ENCODE results near the gene AKIRIN2. TPM values are rescaled to one million over a fixed set of nuclear protein-coding genes. Genes with fewer than 3 reads are reported as not detected.

Gene AKIRIN2
- total and polyA plus RNA-seq, 10 of the 15 experiments (the other 5 are each of a cell fraction or from before 2014, with no cell fraction given), result 12.7 to 82.2 (median 42.6) TPM

DNA sequence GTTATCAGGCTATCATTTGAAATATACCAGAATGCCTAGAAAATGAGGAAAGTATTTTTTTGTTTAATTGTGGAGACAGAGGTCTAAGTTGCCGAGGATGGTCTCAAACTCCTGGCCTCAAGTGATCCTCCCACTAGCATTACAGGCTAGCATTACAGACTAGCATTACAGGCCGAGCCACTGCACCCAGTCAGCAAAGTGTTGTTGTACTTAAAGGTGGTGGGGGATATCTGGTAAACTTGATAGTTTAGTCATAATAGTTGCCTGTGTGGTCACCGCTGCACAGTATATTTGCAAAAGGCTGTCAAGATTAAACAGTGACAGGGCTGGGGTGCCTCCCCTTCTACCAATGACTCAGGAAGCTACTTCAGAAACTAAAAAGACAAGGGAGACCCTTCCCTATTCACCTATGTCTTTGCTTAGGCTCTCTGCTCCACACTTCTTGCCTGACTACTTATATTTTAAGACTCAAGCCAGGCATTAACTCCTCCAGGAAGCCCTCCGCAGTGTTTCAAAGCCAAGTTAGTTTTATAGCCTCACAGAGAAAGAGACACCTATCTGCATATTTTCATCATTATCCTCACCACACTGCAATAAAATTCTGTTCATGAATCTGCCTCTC, 3.1 kb upstream of the AKIRIN2 start (continued):
- TF ChIP-seq MEF2B (IDR thresholded peaks at IDR 0.05; ENCODE audit: partially characterized antibody, poor library complexity, severe bottlenecking) (peak; percentile 48), NR2F1 (conservative IDR thresholded peaks at IDR 0.05) (peak; percentile 54), POLR2AphosphoS2 (IDR thresholded peaks at IDR 0.05; ENCODE audit: low read depth, low read length) (no peak), GATAD2B (conservative IDR thresholded peaks at IDR 0.05; ENCODE audit: low read depth) (0 out of 2 replicates have a peak, but pooled peaks have one; percentile 53), CBX3 (IDR thresholded peaks at IDR 0.05; ENCODE audit: borderline replicate concordance, low read depth) (no peak), NR2C2 (IDR thresholded peaks at IDR 0.05; ENCODE audit: borderline replicate concordance, control insufficient read depth, insufficient read length, low read depth) (no peak), SIN3A (IDR thresholded peaks at IDR 0.05; ENCODE audit: low read depth, low read length) (no peak), NBN (IDR thresholded peaks at IDR 0.05) (peak; percentile 74), SUPT20H (IDR thresholded peaks at IDR 0.05; ENCODE audit: borderline replicate concordance, control insufficient read depth, low read depth, low read length) (no peak), LARP7 (IDR thresholded peaks at IDR 0.05) (no peak), NFYB (IDR thresholded peaks at IDR 0.05; ENCODE audit: insufficient read depth, low read depth, low read length) (no peak), RBBP5 (conservative IDR thresholded peaks at IDR 0.05) (no peak), ESRRA (IDR thresholded peaks at IDR 0.05; ENCODE audit: low read length) (no peak), ZNF24 (IDR thresholded peaks at IDR 0.05) (peak; percentile 55; the same call in 1 of the 2 replicates)
- TF ChIP-seq, protein P1, sequence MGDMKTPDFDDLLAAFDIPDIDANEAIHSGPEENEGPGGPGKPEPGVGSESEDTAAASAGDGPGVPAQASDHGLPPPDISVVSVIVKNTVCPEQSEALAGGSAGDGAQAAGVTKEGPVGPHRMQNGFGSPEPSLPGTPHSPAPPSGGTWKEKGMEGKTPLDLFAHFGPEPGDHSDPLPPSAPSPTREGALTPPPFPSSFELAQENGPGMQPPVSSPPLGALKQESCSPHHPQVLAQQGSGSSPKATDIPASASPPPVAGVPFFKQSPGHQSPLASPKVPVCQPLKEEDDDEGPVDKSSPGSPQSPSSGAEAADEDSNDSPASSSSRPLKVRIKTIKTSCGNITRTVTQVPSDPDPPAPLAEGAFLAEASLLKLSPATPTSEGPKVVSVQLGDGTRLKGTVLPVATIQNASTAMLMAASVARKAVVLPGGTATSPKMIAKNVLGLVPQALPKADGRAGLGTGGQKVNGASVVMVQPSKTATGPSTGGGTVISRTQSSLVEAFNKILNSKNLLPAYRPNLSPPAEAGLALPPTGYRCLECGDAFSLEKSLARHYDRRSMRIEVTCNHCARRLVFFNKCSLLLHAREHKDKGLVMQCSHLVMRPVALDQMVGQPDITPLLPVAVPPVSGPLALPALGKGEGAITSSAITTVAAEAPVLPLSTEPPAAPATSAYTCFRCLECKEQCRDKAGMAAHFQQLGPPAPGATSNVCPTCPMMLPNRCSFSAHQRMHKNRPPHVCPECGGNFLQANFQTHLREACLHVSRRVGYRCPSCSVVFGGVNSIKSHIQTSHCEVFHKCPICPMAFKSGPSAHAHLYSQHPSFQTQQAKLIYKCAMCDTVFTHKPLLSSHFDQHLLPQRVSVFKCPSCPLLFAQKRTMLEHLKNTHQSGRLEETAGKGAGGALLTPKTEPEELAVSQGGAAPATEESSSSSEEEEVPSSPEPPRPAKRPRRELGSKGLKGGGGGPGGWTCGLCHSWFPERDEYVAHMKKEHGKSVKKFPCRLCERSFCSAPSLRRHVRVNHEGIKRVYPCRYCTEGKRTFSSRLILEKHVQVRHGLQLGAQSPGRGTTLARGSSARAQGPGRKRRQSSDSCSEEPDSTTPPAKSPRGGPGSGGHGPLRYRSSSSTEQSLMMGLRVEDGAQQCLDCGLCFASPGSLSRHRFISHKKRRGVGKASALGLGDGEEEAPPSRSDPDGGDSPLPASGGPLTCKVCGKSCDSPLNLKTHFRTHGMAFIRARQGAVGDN (IDR thresholded peaks at IDR 0.05), result no peak
- TF ChIP-seq, protein P2, sequence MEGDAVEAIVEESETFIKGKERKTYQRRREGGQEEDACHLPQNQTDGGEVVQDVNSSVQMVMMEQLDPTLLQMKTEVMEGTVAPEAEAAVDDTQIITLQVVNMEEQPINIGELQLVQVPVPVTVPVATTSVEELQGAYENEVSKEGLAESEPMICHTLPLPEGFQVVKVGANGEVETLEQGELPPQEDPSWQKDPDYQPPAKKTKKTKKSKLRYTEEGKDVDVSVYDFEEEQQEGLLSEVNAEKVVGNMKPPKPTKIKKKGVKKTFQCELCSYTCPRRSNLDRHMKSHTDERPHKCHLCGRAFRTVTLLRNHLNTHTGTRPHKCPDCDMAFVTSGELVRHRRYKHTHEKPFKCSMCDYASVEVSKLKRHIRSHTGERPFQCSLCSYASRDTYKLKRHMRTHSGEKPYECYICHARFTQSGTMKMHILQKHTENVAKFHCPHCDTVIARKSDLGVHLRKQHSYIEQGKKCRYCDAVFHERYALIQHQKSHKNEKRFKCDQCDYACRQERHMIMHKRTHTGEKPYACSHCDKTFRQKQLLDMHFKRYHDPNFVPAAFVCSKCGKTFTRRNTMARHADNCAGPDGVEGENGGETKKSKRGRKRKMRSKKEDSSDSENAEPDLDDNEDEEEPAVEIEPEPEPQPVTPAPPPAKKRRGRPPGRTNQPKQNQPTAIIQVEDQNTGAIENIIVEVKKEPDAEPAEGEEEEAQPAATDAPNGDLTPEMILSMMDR (IDR thresholded peaks at IDR 0.05 in 2 of 3, conservative IDR thresholded peaks at IDR 0.05 in 1 of 3; ENCODE audit: control insufficient read depth in 2 of 3, extremely low read depth in 1 of 3, insufficient read depth in 1 of 3, low read depth in 3 of 3, low read length in 3 of 3), result no peak
- TF ChIP-seq, protein P3, sequence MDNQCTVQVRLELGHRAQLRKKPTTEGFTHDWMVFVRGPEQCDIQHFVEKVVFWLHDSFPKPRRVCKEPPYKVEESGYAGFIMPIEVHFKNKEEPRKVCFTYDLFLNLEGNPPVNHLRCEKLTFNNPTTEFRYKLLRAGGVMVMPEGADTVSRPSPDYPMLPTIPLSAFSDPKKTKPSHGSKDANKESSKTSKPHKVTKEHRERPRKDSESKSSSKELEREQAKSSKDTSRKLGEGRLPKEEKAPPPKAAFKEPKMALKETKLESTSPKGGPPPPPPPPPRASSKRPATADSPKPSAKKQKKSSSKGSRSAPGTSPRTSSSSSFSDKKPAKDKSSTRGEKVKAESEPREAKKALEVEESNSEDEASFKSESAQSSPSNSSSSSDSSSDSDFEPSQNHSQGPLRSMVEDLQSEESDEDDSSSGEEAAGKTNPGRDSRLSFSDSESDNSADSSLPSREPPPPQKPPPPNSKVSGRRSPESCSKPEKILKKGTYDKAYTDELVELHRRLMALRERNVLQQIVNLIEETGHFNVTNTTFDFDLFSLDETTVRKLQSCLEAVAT (IDR thresholded peaks at IDR 0.05), result peak; percentile 44; the same call in 1 of the 2 replicates

All from GM12878 (cell line).